Epithelial cell of esophagus (primary cell): ENCODE measurements around the gene PDZK1IP1.

Experiments used
- DNase-seq: peaks from one replicate; pipeline ENCODE4 v3.0.0; 2010; ENCODE audit warnings: low read depth
- H3K4me3 ChIP-seq: 2 replicates; pipeline ENCODE4 v1.5.1; 2011; ENCODE audit warnings: mild to moderate bottlenecking, low read length, control low read depth
- TF ChIP-seq, protein P1 (sequence below): IDR thresholded peaks from 2 replicates; pipeline ENCODE4 v1.5.1; 2011; ENCODE audit warnings: low read depth, mild to moderate bottlenecking, low read length, control low read depth, inconsistent platforms; ENCODE audit not compliant: insufficient read depth; ENCODE audit errors: missing control alignments

PDZK1IP1 gene

GRCh38 chr1:47187926-47188250 is 1.9 kb downstream of the PDZK1IP1 start:
- TF ChIP-seq, protein P1, sequence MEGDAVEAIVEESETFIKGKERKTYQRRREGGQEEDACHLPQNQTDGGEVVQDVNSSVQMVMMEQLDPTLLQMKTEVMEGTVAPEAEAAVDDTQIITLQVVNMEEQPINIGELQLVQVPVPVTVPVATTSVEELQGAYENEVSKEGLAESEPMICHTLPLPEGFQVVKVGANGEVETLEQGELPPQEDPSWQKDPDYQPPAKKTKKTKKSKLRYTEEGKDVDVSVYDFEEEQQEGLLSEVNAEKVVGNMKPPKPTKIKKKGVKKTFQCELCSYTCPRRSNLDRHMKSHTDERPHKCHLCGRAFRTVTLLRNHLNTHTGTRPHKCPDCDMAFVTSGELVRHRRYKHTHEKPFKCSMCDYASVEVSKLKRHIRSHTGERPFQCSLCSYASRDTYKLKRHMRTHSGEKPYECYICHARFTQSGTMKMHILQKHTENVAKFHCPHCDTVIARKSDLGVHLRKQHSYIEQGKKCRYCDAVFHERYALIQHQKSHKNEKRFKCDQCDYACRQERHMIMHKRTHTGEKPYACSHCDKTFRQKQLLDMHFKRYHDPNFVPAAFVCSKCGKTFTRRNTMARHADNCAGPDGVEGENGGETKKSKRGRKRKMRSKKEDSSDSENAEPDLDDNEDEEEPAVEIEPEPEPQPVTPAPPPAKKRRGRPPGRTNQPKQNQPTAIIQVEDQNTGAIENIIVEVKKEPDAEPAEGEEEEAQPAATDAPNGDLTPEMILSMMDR: no peak
- H3K4me3 ChIP-seq: no peak overlapping the region
- no peak for DNase-seq

GRCh38 chr1:47187231-47187925 is 2.5 kb downstream of the PDZK1IP1 start:
- TF ChIP-seq, protein P1: no peak
- H3K4me3 ChIP-seq: no peak overlapping the region
- DNase-seq: no peak

GRCh38 chr1:47186267-47187185 is 3.3 kb downstream of the PDZK1IP1 start:
- TF ChIP-seq, protein P1: no peak
- no peak for DNase-seq
- no peak overlapping the region for H3K4me3 ChIP-seq

GRCh38 chr1:47184822-47185677 is 4.8 kb downstream of the PDZK1IP1 start:
- TF ChIP-seq, protein P1: no peak
- H3K4me3 ChIP-seq: no peak overlapping the region
- no peak for DNase-seq

DNA sequence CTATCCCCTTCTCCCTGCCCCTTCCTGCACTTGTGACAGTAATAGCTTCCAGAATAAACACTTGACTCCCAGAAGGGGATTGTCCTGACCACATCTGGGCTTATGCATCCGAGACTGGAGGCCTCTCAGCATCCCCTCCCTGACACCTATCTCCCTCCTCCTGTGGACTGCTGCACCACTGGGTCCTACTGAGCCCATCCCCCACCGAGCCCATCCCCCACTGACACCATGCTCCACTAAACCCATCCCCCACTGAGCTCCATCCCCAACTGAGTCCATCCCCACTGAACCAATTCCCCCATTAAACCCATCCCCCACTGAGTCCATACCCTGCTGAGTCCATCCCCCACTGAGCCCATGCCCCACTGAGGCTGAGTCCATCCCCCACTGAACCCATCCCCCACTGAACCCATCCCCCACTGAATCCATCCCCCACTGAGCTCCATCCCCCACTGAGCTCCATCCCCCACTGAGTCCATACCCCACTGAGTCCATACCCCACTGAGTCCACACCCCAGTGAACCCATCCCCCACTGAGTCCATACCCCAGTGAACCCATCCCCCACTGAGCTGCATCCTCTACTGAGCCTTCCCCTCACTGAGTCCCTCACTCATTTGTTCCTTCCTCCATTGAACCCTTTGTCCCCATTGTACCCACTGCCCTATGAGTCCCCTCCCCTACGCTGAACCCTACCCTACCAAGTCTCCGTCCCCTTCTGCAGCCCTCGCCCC is 5.6 kb downstream of the PDZK1IP1 start:
- TF ChIP-seq, protein P1: no peak
- H3K4me3 ChIP-seq: no peak overlapping the region
- no peak for DNase-seq
